Right cardiac atrium (tissue), 5 donors: ENCODE results near the gene SMARCA4. TPM values are rescaled to one million over a fixed set of nuclear protein-coding genes. Genes with fewer than 3 reads are reported as not detected.
A peak's percentile ranks its signal among the peaks of the same experiment; 100 is the strongest.

ENCODE experiments used
- ATAC-seq, 2 donors: fragments of 200-7000 bp; cut with Tn5 transposase; one replicate each; pipeline versions ENCODE4 v1.8.0 to v1.9.1; 2020; ENCODE audit warnings: moderate library complexity in 2 of 2, mild to moderate bottlenecking in 1 of 2
- DNase-seq, 3 donors: peaks; one replicate each; pipeline ENCODE4 v3.0.0-alpha.2; 2020
- H3K27ac ChIP-seq: one replicate; pipeline ENCODE4 v1.5.1; 2013; ENCODE audit warnings: mild to moderate bottlenecking, low read length, control low read depth, moderate library complexity
- H3K27me3 ChIP-seq: one replicate; pipeline ENCODE4 v1.6.1; 2013; ENCODE audit not compliant: control insufficient read depth, insufficient read depth
- H3K4me1 ChIP-seq: one replicate; pipeline ENCODE4 v1.6.1; 2013; ENCODE audit warnings: low read length; ENCODE audit not compliant: control insufficient read depth, insufficient read depth
- H3K4me3 ChIP-seq: one replicate; pipeline ENCODE4 v1.5.1; 2013; ENCODE audit warnings: low read length, control low read depth
- H3K9me3 ChIP-seq: one replicate; pipeline ENCODE4 v1.6.1; 2013; ENCODE audit warnings: low read length; ENCODE audit not compliant: control insufficient read depth
- WGBS: extraction: QIAGEN DNeasy Blood & Tissue Kit; methylation state at CpG from one replicate; pipeline ENCODE4 v1.1.7; 2013; 5-methylcytosine and 5-hydroxymethylcytosine counted together
- intact Hi-C, 4 donors: fragments of 100-400 bp; cut with DNase I; formaldehyde crosslinking; loops; one replicate each; pipeline versions ENCODE4 v1.11.0 to v1.14.0; 2022 to 2023
- long read RNA-seq, 4 donors: library from polyadenylated mRNA; unstranded; transcript quantifications; one replicate each; pipeline ENCODE4 v2.0.0, GENCODE V29; 2020 to 2021
- polyA plus RNA-seq: library from polyadenylated mRNA; stranded (reverse); fragments of 200-250 nt; gene quantifications from one replicate; pipeline ENCODE4 v1.2.3, GENCODE V29; 2013
- total RNA-seq, 4 donors: library from RNA; stranded (reverse); fragmentation: NEBNext Ultra II Directional; extraction: Animal tissue kit (Norgen Biotek cat#: 25700); gene quantifications; one replicate each; pipeline ENCODE4 v1.2.1, GENCODE V29; 2021
- donor health status: healthy with polysubstance abuse.
- donor health status: DM: no; HTN: yes; CAD: no.
- donor health status: DM: no; HTN: no; CAD: no.
- donor health status: DM: no; HTN: yes; CAD: no; lungs with severe emphysema.
- donor health status: DM: yes; HTN: yes; CAD: no.

The SMARCA4 gene
- total RNA-seq, result 10 to 100 TPM; 33.1 to 49.6 (median 45.6) TPM
- 39.7 TPM for polyA plus RNA-seq
- long read RNA-seq, donor 1, full-length matches to known transcripts, result 3 of 117 reads
- long read RNA-seq, donor 1, partial matches to known transcripts, result 105 of 117 reads
- long read RNA-seq, donor 1, other reads (novel, unspliced or antisense), result 9 of 117 reads
- long read RNA-seq, donor 2, partial matches to known transcripts, result 34 of 49 reads
- long read RNA-seq, donor 2, other reads (novel, unspliced or antisense), result 14 of 49 reads
- long read RNA-seq, donor 3, partial matches to known transcripts, result 121 of 134 reads
- long read RNA-seq, donor 3, other reads (novel, unspliced or antisense), result 10 of 134 reads
- long read RNA-seq, donor 4, full-length matches to known transcripts, result 4 of 35 reads
- long read RNA-seq, donor 4, partial matches to known transcripts, result 24 of 35 reads
- long read RNA-seq, donor 4, other reads (novel, unspliced or antisense), result 7 of 35 reads

DNA sequence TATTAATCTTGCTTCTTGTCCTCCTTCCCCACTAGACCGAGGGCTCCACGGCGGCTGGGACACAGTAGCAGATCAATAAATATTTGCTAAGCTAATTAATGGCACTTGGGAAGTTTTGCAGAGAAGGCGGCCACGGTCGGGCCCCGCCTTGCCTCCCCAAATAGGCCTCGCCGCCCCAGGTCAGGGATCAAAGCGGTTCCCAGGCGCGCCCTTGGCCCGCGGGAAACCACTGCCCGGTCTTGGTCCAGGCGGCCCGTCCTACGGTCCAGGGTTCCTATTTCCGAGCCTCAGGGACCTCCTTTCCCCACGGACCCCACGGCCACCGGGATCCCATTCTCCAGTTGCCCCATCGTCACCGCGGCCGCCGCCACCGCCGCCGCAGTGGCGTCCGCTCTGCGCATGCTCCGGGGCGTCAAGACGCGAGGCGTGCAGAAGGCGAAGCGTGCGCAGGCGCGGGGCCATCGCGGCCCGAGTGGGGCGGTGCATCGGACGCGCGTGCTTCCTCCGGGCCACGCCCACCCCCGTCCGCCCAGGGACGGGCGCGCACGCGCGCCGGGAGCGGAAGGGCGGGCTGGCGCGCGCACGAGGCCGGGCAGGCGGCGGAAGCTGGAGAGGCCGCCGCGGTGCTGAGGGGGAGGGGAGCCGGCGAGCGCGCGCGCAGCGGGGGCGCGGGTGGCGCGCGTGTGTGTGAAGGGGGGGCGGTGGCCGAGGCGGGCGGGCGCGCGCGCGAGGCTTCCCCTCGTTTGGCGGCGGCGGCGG lies at the start of gene SMARCA4:
TSS of gene SMARCA4 (plus strand) at position 717 of the 759 bp plus-strand sequence. CDS start 23,122 bp downstream, outside the sequence.
- intact Hi-C loops, result no loop called here

DNA sequence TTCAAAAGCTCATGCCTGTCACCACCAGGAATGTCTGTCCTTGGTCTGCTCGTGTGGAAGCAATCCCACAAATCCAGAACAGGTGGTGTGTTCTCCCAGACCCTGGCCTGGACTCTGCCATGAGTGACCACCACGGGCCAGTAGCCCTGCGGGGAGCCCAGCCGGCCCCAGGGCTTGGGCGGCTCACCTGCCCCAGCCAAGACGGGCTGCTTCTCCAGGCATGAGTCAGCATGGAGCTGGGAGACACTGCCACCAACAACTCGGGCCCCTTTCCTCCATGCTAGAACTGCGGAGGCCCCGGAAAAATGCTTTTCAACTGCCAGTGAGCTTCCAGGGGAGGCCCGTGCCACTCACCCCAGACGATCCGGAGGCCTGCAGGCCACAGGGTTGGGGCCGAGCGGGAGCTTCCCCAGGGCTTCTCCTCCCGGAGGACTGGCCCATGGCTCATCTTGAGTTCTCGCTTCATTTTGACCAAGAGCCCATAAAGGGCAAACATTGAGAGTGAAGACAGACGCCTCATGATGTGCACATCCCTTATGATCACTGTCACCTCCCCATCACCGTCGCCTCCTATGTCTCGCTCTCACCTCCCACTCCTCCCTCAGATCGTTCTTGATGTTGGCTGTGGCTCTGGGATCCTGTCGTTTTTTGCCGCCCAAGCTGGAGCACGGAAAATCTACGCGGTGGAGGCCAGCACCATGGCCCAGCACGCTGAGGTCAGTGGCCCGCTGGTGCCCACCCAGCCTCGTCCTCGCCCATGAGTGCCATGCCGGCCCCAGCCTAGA lies 49.1 kb upstream of the SMARCA4 start:
- DNase-seq, result peak in 1 of 3 donors; percentile 35
- ATAC-seq, result peak in 1 of 2 donors; percentile 12
- Histone ChIP-seq H3K27me3 (no peaks in the 10 kb centered on the region), H3K27ac (no peak overlapping the region), H3K4me3 (no peak overlapping the region), H3K4me1 (no peaks in the 10 kb centered on the region), H3K9me3 (no peaks in the 10 kb centered on the region)
- WGBS, result 90% methylated on average over 31 of the region's 31 CpGs
- intact Hi-C loops, result no loop called here

More for the DNA sequence above, at the start of gene SMARCA4:
- Histone ChIP-seq H3K9me3 (no peaks in the 10 kb centered on the region), H3K4me1 (peaks cover 3% of the 10 kb centered on the region), H3K27me3 (no peaks in the 10 kb centered on the region), H3K4me3 (peak within 1 kb of the TSS; percentile 96), H3K27ac (peak within 1 kb of the TSS; percentile 91)
- peak; percentile 97 for ATAC-seq
- 1% methylated on average over 100 of the region's 100 CpGs for WGBS
- DNase-seq, result peak; percentile 98 to 100 (median 99)

DNA sequence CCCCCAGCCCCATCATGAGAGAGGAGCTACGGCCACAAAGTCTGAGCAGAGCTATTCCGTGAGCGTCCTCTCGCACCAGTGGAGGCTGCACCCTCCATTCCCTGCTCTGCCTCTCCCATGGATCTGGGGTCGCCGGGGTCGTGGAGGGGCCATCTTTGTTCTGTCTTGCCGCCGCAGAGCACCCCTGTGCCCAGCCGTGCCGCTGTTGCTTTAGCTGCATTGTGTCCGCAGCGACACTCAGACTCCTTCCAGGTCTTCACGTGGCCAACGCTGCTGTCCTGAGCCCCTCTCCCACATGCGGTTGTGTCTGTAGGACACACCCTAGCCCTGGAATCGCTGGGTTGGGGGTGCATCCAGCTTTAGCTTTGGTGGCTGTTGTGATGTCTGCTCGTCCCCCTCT lies 48.2 kb upstream of the SMARCA4 start:
- H3K9me3 ChIP-seq, result no peaks in the 10 kb centered on the region
- no peaks in the 10 kb centered on the region for H3K4me1 ChIP-seq
- ATAC-seq (no peak), DNase-seq (peak in 1 of 3 donors; percentile 19)
- 94% methylated on average over 18 of the region's 18 CpGs for WGBS
- no peaks in the 10 kb centered on the region for H3K27me3 ChIP-seq
- no peak overlapping the region for H3K27ac ChIP-seq
- H3K4me3 ChIP-seq, result no peak overlapping the region
- intact Hi-C loops, result no loop called here

DNA sequence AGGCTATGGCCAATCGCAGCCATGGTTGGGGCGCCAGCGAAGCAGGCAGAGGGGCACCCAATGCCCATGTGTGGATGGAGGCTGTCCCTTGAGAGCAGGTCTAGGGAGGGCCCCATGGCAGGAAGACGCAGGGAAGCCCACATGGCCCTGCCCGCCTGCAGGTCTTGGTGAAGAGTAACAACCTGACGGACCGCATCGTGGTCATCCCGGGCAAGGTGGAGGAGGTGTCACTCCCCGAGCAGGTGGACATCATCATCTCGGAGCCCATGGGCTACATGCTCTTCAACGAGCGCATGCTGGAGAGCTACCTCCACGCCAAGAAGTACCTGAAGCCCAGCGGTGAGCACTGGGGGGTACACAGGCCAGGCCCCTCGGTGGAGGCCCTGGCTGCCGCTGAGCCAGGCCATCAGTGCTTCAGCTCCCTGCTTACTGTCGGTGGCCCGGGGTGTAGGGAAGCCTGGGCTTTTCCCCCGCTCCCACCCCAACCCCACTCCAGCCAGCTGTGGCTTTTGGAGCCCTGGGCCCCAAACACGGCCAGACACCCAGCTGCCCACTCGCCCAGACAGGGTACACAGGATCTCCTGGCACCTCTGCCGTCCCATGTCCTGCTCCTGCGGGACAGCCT lies 47.0 kb upstream of the SMARCA4 start:
- 94% methylated on average over 24 of the region's 24 CpGs for WGBS
- no peak for DNase-seq

DNA sequence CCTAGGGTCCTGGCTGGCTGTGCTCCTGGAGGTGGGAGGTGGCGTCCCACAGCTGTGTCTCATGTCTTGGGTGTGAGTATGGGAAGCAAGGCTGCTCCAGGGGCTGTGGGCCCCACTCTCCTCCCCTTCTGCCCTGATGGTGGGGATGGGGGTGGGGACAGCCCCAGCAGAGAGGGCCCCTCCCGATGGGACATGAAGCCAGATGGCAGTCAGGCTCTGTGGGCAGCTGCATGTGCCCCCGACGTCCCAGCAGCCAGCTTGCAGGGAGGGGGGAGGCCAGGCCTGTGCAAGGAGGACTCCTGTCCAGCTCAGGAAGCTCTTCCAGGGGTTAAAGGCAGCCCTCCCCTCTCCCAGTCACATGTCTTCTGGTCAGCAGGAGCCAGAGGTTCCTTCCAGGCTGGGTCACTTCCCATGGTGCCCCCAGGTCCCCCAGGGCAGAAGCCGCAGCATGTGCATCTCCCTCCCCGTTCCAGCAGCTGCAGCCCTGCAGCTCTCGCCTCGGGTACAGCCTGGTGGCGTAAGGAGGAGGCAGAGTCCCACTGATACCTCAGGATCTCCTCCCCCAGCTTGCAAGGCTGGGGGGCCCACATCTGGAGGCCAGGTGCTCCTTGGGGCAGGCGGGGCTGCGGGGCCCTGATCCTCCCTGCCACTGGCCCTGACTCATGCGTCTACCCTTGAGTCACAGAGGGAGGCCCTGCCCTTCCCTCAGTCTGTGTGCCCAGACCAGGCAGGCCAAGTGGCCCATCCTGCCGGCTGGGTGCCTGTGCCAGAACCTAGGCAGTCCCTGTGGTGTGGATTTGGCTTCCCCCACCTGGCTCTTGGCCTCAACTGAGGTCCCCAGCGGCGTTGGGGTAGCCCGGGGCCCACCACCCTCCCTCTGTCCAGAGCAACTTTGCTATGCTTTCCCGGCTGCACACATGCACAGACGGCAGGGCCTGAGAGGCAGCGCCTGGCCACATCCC lies 45.4 kb upstream of the SMARCA4 start:
- no peaks in the 10 kb centered on the region for H3K4me1 ChIP-seq
- WGBS, result 89% methylated on average over 19 of the region's 19 CpGs
- H3K27ac ChIP-seq, result no peak overlapping the region
- no peak overlapping the region for H3K4me3 ChIP-seq
- no peaks in the 10 kb centered on the region for H3K27me3 ChIP-seq
- no peaks in the 10 kb centered on the region for H3K9me3 ChIP-seq
- ATAC-seq, result peak in 1 of 2 donors; percentile 6
- intact Hi-C loops, result loop anchor here in 1 of 4 donors (5.0 kb wide), 1 partner anchor 38 kb away; no protein-coding TSS in a partner anchor
- DNase-seq, result no peak

More for the DNA sequence above, 47.0 kb upstream of the SMARCA4 start:
- ATAC-seq, result no peak
- H3K9me3 ChIP-seq, result no peaks in the 10 kb centered on the region
- H3K4me3 ChIP-seq, result no peak overlapping the region
- no peaks in the 10 kb centered on the region for H3K4me1 ChIP-seq
- no peaks in the 10 kb centered on the region for H3K27me3 ChIP-seq
- no peak overlapping the region for H3K27ac ChIP-seq
- intact Hi-C loops, result no loop called here

DNA sequence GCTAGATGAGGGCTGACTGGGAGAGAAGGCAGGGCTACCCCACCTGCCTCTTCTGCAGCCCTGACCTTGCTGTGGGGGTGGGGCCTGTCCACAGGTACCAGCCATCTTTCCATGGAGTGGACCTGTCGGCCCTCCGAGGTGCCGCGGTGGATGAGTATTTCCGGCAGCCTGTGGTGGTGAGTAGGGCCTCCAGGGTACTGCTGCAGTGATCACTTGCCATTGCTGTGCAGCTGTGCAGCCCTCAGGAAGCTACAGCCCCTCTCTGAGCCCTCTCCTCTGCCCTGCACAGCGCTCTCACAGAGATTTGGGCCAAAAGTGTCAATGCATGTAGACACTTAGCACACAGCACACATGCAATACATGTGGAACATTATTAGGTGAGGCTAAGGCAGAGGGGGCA lies 44.2 kb upstream of the SMARCA4 start:
- Histone ChIP-seq H3K4me3 (no peak overlapping the region), H3K9me3 (no peaks in the 10 kb centered on the region), H3K4me1 (no peaks in the 10 kb centered on the region), H3K27ac (no peak overlapping the region), H3K27me3 (no peaks in the 10 kb centered on the region)
- ATAC-seq (no peak), DNase-seq (no peak)
- intact Hi-C loops, result loop anchor here in 1 of 4 donors (5.0 kb wide), 1 partner anchor 39 kb away; no protein-coding TSS in a partner anchor
- 88% methylated on average over 6 of the region's 6 CpGs for WGBS

DNA sequence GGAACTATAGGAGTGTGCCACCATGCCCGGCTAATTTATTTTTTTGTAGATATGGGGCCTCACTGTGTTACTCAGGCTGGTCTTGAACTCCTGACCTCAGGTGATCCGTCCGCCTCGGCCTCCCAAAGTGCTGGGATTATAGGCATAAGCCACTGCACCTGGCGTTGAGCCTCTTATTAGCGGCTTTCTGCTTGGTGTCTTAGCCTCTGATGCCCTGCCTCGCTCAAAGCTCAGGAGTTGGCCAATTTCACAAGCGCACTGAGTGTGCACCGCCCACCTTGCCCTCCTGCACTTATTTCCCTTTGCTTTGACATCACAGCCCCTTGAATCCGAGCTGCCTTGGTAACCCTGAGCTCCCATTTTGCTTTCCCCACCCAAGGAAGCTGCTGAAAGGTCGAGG lies 42.5 kb upstream of the SMARCA4 start:
- intact Hi-C loops, result loop anchor here in 1 of 4 donors (5.0 kb wide), 1 partner anchor 41 kb away; no protein-coding TSS in a partner anchor
- Histone ChIP-seq H3K4me3 (no peak overlapping the region), H3K4me1 (no peaks in the 10 kb centered on the region), H3K27me3 (no peaks in the 10 kb centered on the region), H3K27ac (no peak overlapping the region), H3K9me3 (no peaks in the 10 kb centered on the region)
- DNase-seq (no peak), ATAC-seq (no peak)
- 90% methylated on average over 11 of the region's 11 CpGs for WGBS

DNA sequence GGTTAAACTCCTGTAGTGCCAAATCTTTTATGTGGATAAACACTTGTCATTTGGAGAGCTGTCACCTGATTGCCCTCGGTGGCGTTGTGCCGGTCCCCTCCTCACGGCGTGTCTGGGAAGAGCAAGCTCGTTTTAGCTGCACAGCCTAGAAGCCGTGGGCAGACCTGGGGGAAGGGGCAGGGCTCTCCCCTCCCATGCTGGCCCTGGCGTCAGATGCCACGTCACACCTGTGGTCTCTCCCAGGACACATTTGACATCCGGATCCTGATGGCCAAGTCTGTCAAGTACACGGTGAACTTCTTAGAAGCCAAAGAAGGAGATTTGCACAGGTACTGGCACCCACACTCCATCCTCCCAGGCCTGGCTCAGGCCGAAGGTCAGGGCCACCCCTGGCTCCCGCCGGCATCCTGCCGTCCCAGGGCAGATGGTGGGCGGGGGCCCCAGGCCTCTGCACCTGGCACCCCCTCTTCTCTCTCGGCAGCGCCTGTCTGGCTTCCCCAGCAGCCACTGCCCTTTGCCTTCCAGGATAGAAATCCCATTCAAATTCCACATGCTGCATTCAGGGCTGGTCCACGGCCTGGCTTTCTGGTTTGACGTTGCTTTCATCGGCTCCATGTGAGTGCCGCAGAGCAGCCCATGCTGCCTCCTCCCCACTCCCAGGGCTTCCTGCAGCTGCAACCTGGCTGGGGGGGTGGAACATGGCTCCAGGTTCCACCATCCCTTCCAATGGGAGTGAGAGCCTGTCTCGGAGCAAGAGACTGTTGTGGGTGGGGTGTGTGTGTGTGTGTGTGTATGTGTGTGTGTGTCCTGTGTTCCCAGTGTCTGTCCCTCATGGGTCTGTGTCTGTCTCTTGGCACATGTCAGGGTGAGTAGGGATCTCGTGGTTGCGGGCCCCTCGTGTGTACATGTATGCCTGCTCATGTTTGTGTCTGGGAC lies 41.2 kb upstream of the SMARCA4 start:
- H3K27me3 ChIP-seq, result no peaks in the 10 kb centered on the region
- intact Hi-C loops, result loop anchor here in 3 of 4 donors (5.0 to 10.0 kb wide), 2 partner anchors 42 to 45 kb away; partner anchors contain the start of gene CARM1 (in 2 of the 3)
- no peaks in the 10 kb centered on the region for H3K9me3 ChIP-seq
- 68% methylated on average over 26 of the region's 26 CpGs for WGBS
- H3K4me1 ChIP-seq, result no peaks in the 10 kb centered on the region
- H3K4me3 ChIP-seq, result no peak overlapping the region
- DNase-seq (peak in 1 of 3 donors; percentile 71), ATAC-seq (peak in 1 of 2 donors; percentile 8)
- no peak overlapping the region for H3K27ac ChIP-seq

DNA sequence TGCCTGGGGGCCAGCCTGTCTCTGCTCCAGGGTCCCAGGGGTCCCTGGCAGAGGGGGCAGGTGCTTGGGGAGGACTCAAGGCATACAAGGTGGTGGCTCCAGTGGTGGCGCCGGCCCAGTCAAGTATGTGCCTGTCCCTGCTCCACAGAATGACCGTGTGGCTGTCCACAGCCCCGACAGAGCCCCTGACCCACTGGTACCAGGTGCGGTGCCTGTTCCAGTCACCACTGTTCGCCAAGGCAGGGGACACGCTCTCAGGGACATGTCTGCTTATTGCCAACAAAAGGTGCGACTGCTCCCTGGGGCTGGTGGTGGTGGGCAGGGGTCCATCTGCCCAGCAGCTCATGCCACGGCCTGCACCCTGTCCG lies 40.6 kb upstream of the SMARCA4 start:
- 93% methylated on average over 10 of the region's 10 CpGs for WGBS
- no peak for DNase-seq

More for the DNA sequence above, 40.6 kb upstream of the SMARCA4 start:
- no peak for ATAC-seq
- H3K9me3 ChIP-seq, result no peaks in the 10 kb centered on the region
- H3K27me3 ChIP-seq, result no peaks in the 10 kb centered on the region
- H3K27ac ChIP-seq, result no peak overlapping the region
- intact Hi-C loops, result loop anchor here in 2 of 4 donors (10.0 kb wide), 1 partner anchor 45 kb away; the partner anchor contains the start of gene CARM1 (in 2 of the 2)
- H3K4me3 ChIP-seq, result no peak overlapping the region
- no peaks in the 10 kb centered on the region for H3K4me1 ChIP-seq
